Uterus (tissue), 2 donors: ENCODE measurements around the gene FKBP2.

Experiments used
- POLR2A ChIP-seq, 2 donors: fragments of 450-650 bp; IDR thresholded peaks; one replicate each; pipeline ENCODE4 v1.6.1; 2016; ENCODE audit warnings: antibody characterized with exemption in 2 of 2, mild to moderate bottlenecking in 1 of 2, moderate library complexity in 1 of 2
- TF ChIP-seq, protein P1 (sequence below), 4 experiments: fragments of 200-600 bp in 2 of 4; fragments of 450-650 bp in 2 of 4; sonication (generic) in 2 of 4; IDR thresholded peaks; one replicate each; pipeline ENCODE4 v1.5.1; 2016 to 2019; ENCODE audit warnings: antibody characterized with exemption in 4 of 4, mild to moderate bottlenecking in 2 of 4, moderate library complexity in 1 of 4

GRCh38 chr11:64233913-64234586, 6.8 kb upstream of the FKBP2 start, which contains the start of gene VEGFB:
- TF ChIP-seq, protein P1, sequence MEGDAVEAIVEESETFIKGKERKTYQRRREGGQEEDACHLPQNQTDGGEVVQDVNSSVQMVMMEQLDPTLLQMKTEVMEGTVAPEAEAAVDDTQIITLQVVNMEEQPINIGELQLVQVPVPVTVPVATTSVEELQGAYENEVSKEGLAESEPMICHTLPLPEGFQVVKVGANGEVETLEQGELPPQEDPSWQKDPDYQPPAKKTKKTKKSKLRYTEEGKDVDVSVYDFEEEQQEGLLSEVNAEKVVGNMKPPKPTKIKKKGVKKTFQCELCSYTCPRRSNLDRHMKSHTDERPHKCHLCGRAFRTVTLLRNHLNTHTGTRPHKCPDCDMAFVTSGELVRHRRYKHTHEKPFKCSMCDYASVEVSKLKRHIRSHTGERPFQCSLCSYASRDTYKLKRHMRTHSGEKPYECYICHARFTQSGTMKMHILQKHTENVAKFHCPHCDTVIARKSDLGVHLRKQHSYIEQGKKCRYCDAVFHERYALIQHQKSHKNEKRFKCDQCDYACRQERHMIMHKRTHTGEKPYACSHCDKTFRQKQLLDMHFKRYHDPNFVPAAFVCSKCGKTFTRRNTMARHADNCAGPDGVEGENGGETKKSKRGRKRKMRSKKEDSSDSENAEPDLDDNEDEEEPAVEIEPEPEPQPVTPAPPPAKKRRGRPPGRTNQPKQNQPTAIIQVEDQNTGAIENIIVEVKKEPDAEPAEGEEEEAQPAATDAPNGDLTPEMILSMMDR (IDR thresholded peaks at IDR 0.05), result no peak
- TF ChIP-seq POLR2A (IDR thresholded peaks at IDR 0.05), result peak; percentile 36 to 56
